Lung microvascular endothelial cell (primary cell): ENCODE data around the gene GPR108. TPM values are rescaled to one million over a fixed set of nuclear protein-coding genes. Genes with fewer than 3 reads are reported as not detected.
A peak's percentile ranks its signal among the peaks of the same experiment; 100 is the strongest.
"Not testable (repeated sequence)": the region's sequence is repeated elsewhere in the genome, so short reads cannot be mapped to it uniquely, and the experiment has no call there.

Experiments
- DNase-seq, 2 donors: peaks; one replicate each; pipeline versions ENCODE4 v3.0.0 to v3.0.0-alpha.2; 2010; ENCODE audit warnings: low read depth in 2 of 2
- total RNA-seq: library from RNA; depleted of rRNA; stranded (reverse); fragments of >200 nt; gene quantifications from 2 replicates; pipeline ENCODE4 v1.2.1, GENCODE V29; 2014

GPR108 gene
- total RNA-seq, 1 donor from 2014 or later: 58.3 TPM

DNA sequence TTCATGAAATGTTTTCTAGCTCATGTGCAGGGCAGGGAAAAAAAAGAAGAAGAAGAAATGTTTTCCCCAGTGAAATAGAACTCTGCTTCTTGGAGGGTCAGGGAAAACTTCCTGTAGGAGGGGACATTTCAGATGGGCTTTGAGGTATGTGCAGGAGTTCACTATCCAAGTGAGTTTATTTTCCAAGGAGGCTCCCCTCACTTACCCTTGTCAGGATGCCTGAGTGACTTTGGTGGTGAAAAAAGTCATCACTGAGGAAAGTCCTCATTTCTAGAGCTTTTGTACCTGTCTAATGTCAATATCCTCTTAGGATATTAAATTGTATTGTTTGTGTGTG, 16.3 kb downstream of the GPR108 start:
- no peak for DNase-seq

DNA sequence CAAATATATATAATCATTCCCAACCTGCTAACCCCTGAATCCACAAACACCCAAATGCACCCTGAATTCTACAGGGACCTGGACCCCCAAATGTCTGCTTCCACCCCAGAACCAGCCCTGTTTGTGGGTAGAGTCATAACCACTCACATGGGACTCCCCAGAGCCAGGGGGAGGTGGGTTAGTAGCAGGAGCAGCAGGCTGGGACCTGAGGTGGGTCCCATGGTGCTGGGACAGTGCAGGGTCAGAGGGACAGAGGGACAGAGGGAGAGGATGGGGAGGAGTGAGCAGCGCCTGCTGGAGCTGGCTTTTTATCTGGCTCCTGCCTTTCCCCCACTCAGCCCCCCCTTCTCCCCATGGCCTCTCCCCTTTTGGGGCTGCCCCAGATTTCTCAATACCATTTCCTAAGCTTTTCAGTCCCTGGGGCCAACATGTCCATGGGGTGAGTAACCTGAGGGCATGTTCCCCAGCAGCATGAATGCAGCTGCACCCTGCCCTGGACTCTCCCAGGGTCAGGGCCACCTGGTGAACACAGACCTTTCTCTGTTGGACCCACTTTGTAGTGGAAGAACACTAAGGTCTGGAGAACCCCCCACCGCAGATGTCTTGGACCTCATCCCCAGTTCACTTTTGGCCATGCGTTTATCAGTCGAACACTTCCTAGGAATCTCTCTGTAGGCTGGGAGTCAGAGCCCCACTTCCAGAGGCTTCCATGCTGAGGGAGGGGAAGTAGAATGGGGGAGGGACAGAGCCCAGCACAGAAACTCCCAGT, 16.8 kb downstream of the GPR108 start, which contains the start of gene C3:
TSS of gene C3 (minus strand) at position 282 of the 769 bp plus-strand sequence. CDS start at position 221, 61 bp downstream.
- no peak for DNase-seq

DNA sequence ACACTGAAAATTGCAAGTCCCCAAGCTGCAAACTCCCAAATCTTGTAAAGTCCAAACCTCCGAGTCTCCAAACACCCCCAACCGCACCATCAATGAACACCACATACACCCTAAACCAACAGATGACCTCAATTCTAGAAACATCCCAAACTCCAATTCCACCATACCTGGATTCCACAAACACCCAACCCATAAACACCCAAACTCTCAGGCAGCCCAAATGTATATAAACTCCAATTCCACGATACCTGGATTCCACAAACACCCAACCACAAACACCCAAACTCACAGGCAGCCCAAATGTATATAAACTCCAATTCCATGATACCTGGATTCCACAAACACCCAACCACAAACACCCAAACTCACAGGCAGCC, 17.4 kb downstream of the GPR108 start:
- DNase-seq: no peak

DNA sequence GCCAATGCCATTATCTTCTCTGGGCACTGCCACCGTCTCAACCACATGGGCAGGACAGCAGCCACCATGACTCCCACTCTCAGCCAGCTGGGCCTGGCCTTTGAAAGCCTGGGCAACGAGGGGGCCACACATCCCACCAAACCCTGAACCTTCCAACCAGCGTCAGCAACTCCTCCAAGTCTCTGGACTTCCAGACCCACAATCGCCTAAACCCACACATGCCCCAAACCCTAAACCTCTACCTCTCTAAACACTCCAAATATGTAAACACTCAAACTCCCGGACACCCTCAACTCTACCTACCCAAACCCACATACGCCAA, 17.9 kb downstream of the GPR108 start:
- DNase-seq: no peak

DNA sequence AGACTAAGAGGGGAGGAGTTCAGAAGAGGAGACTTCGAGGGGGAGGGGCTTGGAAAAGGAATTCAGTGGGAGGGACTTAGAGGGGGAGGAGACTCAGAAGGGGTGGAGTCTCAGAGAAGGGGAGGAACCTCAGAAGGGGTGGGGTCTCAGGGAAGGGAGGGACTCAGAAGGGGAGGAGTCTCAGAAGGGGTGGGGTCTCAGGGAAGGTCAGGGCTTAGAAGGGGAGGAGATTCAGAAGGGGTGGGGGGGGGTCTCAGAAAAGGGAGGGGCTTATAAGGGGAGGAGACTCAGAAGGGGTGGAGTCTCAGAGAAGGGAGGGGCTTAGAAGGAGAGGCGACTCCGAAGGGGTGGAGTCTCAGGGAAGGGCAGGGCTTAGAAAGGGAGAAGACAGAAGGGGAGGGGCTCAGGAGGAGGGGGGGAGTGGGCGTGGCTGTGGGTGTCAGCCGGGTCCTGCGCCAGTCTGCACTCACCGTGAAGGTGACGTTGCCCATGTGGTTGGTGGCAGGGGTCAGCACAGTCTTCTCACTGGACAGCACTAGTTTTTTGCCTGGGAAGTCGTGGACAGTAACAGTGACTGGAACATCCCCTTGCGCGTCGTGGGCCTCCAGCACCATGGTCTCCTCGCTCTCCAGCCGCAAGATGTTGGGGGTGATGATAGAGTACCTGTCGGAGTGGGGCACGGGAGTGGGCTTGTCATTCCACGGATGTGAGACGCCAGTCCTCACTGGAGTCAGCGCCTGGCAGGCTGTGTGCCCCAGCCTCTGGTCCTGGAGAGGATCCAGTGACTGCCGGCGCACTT, 18.4 kb downstream of the GPR108 start:
- DNase-seq: no peak

DNA sequence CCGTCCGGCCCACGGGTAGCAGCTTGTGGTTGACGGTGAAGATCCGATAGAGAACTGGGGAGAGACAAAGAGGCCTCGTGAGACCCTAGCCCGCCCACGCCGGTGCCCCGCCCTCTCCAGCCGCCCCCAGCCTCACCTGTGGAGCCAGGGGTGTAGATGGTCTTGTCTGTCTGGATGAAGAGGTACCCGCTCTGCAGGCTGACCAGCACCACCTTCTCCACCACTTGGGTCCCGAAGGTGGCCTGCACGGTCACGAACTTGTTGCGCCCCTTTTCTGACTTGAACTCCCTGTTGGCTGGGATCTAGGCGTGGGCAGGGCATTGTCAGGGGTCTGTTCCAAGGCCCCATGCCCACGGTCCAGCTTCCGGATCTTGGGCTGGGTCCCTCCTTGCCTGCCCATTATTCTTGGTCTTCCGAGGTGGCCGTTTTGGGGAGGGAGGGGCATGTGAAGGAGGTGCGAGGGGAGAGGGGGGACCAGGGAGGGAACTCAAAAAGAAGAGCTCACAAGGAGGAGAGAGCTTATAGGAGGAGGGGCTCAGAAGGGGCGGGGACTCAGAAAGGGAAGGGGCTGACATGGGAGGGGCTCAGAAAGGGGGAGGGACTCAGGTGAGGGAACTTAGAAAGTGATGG, 19.2 kb downstream of the GPR108 start:
- no peak for DNase-seq

DNA sequence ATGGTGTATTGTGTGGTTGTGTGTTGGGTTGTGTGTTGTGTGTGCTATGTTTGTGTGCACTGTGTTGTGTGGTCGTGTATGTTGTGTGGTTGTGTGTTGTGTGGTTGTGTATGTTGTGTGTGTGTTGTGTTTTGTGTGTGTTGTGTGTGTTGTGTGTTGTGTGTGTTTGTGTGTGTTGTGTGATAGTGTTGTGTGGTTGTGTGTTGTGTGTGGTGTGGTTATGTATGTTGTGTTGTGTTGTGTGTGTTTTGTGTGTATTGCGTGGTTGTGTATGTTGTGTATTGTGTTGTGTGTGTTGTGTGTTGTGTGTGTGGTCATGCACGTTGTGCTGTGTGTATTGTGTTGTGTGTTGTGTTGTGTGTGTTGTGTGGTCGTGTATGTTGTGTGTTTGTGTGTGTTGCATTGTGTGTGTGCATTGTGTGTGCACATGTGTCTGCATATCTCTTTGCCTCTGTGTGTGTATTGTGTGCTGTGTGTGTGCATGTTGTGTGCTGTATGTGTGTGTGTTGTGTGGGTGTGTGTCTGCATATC, 19.9 kb downstream of the GPR108 start:
- DNase-seq: no peak

DNA sequence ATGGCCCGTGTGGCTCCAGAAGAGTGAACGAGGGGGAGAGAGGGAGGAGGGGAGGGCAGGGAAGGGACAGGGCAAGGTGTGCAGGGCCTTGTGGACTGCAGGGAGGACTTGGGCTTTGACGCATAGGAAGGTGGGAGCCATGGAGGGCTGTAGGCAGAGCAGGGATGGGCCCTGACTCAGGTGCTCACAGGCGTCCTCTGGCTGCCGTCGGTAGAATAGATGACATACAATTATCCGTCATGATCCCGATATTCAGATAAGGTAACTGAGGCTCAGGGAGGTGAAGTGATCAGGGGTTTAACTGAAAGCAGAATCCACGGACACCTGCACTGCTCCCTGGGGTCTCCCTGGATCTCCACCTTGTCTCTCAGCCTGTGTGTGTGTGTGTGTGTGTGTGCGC, 20.3 kb downstream of the GPR108 start:
- no peak for DNase-seq

DNA sequence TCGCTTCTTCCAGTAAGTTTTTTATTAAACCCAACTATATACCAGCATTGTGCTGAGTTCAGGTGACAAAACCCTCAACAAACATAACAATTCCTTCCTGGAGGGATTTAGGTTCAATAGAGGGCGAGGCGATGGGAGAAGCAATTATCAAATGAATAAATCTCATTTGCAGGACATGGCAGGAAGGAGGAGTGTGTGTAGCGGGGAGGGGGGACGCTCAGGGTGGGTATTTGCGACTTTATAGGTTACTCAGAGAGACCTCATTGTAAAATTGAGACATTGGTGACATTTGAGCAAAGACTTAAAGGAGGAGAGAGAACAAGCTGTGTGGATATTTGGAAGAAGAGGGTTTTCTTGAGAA, 20.8 kb downstream of the GPR108 start:
- DNase-seq: no peak

DNA sequence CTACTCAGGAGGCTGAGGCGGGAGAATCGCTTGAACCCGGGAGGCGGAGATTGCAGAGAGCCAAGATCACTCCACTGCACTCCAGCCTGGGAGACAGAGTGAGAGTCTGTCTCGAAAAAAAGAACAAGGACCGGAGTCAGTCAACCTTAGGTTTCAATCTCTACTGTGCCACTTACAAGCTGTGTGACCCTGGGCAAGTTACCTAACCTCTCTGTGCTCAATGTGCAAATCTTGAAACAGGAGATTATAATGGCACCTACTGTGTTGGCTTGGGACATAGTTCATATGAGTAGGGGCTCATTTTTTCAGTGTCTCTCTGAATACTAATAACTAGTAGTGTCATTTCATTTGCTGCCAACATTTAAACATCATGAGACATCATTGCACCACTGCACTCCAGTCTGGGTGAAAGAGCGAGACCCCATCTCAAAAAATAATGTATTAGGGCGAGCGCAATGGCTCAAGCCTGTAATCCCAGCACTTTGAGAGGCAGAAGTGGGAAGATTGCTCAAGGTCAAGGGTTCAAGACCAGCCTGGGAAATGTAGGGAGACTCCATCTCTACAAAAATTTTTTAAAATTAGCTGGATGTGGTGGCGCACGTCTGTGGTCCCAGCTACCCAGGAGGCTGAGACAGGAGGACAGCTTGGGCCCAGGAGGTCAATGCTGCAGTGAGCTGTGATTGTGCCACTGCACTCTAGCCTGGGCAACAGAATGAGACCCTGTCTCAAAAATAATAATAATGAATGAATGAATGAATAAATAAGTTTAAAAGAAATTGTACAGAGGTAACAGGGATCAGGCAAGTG, 22.4 kb downstream of the GPR108 start:
- DNase-seq: no peak

DNA sequence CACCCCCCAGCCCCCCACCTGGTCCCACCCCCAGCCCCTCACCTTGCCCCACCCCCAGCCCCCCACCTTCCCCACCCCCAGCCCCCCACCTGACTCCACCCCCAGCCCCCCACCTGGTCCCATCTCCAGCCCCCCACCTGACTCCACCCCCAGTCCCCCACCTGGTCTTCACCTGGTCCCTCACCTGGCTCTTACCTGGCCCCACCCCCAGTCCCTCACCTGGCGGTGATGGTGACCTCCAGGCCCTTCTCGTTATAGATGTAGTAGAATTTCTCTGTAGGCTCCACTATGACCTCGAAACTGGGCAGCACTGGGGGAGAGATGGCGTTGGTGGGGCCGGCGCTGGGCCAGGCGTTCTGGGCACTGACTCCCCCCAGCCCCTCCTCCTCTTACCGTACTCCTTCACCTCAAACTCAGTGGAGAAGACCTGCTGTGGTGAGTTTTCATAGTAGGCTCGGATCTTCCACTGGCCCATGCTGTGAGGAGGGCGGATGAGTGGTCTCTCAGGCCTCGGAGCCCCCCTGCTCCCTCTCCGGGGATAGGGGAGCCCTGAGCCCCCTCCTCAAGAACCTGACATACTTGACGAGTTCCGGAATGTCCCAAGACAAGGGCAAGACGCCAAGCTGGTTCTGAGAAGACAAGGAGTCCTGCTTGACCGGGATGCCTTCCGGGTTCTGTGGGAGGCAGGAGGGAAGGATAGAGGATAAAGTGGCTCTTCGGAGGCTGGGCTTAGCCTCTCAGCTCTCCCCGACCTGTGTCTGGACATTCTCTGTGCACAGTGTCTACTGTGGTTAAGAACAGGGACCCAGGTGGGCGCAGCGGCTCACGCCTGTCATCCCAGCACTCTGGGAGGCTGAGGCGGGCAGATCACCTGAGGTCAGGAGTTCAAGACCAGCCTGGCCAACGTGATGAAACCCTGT, 23.3 kb downstream of the GPR108 start:
- no peak for DNase-seq

DNA sequence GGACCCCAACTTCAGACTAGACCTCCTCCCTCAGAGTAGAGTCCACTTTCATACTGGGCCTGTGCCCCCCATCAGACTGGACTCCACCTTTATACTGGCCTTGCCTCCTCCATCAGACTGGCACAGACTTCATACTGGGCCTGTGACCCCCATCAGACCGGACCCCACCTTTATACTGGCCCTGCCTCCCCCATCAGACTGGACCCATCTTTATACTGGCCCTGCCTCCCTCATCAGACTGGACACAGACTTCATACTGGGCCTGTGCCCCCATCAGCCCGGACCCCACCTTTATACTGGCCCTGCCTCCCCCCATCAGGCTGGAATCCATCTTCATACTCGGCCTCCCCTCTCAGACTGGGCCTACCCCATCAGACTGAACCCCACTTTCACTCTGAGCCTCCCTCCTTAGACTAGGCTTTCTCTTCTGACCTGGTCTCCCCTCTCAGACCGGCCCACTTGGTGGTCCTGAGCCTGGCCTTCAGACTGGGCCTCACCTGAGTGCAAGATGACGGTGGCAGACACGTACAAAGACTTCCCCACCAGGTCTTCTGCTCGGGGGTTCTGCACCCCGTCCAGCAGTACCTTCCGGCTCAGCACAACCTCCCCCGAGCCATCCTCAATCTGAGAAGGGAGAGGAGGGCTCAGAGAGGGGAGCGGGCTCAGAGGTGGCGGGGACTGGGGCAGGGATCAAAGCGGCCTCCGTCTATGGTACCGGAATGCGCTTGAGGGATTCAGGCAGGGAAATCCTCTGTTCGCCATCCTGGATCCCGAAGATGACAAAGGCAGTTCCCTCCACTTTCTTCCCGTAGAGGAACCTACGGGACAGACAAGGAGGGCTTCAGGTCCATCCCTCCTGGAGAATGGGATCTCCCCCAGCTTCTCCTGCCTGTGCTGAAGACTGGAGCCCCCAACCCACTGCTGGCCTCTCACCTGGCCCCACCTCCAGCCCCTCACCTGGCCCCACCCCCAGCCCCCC, 24.4 kb downstream of the GPR108 start:
- no peak for DNase-seq

DNA sequence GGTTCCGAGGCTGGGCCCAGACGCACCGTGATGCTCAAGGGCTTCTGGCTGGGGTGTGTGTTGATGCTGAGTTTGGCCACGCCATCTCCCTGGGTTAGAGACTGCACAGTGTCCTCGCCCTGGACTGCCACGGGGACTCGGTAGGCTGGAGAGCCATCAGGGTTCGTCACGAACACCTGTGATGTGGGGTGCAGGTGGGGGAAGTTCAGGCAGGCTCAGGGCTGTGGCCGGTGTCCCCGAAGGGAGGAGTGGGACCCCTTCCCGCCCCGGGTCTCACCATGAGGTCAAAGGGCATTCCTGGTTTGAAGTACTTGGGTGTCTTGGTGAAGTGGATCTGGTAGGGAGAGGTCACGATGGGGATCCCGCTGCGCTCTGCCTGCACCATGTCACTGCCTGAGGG, 25.1 kb downstream of the GPR108 start:
- no peak for DNase-seq

DNA sequence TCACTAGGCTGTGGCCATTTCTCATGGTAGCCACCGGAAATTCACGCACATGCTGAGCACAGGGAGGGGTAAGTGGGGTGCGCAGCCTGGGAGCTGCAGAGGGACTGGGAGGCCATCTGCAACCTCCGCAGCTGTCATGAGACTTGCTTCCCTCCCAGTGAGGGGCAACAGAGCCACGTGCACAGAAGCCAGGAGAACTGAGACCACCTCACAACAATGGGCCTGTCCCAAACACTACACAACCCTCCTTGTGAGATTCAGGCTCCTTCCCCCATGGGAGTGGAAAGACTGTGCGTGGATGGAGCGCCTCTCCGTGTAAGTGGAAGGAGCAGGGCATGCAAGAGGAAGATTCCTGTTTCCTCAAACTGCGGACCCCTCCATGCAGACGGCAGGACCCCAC, 25.8 kb downstream of the GPR108 start:
- no peak for DNase-seq

DNA sequence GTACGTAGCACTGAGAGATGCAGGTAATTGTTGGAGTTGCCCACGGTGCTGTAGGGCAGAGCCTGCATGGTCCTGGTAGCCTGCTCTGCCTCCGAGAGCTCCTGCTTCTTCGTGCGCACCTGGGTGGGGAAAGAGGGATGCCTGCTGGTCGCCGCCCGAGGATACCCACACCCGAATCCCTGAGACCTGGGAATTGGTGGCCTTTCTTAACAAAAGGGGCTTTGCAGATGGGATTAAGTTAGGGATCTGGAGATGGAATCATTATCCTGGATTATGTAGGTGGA, 26.4 kb downstream of the GPR108 start:
- DNase-seq: no peak

DNA sequence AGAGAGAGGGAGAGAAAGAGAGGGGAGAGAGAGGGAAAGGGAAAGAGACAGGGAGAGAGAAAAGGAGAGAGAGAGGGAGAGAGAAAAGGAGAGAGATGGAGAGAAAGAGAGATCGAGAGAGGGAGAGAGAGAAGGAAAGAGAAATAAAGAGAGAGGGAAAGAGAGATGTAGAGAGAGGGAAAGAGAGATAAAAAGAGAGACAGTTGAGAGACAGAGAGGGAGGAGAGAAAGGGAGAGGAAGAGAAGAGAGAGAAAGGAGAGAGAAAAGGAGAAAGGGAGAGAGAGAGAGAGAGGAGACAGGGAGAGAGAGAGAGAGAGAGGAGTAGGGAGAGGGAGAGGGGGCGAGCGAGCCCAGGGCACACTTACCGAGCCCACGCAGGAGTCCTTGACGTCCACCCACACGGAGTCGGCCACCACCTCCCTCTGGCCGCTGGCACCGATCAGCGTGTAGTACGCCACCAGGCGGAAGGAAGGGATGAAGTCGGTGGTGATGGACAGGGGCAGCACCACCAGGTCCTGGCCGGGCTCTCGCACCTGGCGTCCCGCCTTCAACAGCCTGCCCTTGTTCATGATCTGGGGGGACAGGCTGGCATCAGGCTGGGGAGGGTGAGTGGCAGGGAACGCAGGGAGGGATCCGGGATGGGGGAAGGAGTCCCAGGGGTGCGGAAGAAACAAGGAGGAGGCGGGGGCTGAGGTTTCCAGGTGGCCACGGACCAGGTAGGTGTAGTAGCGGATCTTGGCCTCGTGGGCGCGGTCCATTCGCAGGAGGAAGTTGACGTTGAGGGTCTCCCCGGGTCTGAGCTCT, 26.9 kb downstream of the GPR108 start:
- DNase-seq: peak in 1 of 2 donors; percentile 22

DNA sequence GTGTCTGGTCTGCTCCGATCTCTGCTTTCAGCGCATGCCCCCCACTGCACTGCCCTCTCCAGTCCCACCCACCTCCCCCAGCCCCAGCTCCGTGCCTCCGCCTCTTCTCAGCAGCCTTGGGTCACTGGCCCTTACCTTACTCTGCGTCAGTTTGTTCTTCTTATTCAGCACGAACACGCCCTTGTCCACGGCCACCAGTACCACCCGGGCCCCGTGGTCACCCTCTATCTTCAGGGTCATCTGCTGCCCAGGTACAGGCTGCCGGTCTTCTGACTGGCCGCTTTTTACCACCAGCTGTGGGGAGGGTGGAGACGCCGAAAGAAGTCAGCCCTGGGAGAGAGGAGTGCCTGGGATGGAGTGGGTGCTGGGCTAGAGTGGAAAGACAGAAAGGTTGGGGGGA, 27.8 kb downstream of the GPR108 start:
- DNase-seq: no peak

DNA sequence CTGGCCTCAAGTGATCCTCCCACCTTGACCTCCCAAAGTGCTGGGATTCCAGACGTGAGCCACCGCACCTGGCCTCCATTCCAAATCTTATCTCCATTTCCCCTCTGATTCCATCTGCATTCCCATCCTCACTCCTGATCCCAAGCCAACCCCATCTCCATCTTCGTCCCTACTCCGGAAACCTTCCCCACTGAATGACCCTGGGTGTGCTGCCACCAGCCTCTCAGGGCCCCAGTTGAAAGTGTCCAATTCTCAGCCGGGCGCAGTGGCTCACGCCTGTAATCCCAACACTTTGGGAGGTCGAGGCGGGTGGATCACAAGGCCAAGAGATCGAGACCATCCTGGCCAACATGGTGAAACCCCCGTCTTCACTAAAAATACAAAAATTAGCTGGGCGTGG, 28.5 kb downstream of the GPR108 start:
- DNase-seq: not testable (repeated sequence)

DNA sequence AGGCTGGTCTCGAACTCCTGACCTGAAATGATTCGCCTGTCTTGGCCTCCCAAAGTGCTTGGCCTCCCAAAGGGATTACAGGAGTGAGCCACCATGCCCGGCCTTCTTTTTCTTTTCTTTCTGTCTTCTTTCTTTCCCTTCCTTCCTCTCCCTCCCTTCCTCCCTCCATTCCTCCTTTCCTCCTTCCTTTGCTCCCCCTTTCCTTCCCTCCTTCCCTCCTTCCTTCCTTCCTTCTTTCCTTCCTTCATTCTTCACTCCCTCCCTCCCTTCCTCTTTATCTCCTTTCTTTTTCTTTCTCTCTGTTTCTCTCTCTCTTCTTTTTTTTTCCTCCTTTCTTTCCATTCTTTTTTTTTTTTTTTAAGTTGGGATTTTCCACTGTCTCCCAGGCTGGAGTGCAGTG, 29.0 kb downstream of the GPR108 start:
- no peak for DNase-seq
